GM23338 (cell line): ENCODE results near the gene SLC26A6. TPM values are rescaled to one million over a fixed set of nuclear protein-coding genes. Genes with fewer than 3 reads are reported as not detected.

Experiments used
- ATAC-seq: fragments of 200-7000 bp; cut with Tn5 transposase; 3 replicates; pipeline ENCODE4 v1.9.1; 2020
- DNase-seq: peaks from one replicate; pipeline ENCODE4 v3.0.0-alpha.2; 2015; ENCODE audit warnings: low spot score
- H2AFZ ChIP-seq: fragments of 200-600 bp; sonication (generic); 2 replicates; pipeline ENCODE4 v1.8.0; 2016; ENCODE audit warnings: antibody characterized with exemption, mild to moderate bottlenecking, moderate library complexity
- H3F3A ChIP-seq: fragments of 200-600 bp; sonication (generic); replicated peaks from 2 replicates; pipeline ENCODE4 v1.8.0; 2017; ENCODE audit warnings: antibody characterized with exemption, mixed run types, low read depth
- H3K27ac ChIP-seq: fragments of 200-600 bp; sonication (generic); 2 replicates; pipeline ENCODE4 v1.6.1; 2016; ENCODE audit warnings: low read depth
- H3K27me3 ChIP-seq: fragments of 200-600 bp; sonication (generic); 2 replicates; pipeline ENCODE4 v1.8.0; 2016; ENCODE audit warnings: mild to moderate bottlenecking, mixed run types, moderate library complexity; ENCODE audit not compliant: insufficient read depth
- H3K36me3 ChIP-seq: fragments of 200-600 bp; sonication (generic); 2 replicates; pipeline ENCODE4 v1.8.0; 2016; ENCODE audit warnings: mild to moderate bottlenecking; ENCODE audit not compliant: insufficient read depth
- H3K4me1 ChIP-seq: fragments of 200-600 bp; sonication (generic); 2 replicates; pipeline ENCODE4 v1.8.0; 2016; ENCODE audit warnings: mild to moderate bottlenecking, moderate library complexity; ENCODE audit not compliant: insufficient read depth
- H3K4me2 ChIP-seq: fragments of 200-600 bp; sonication (generic); 2 replicates; pipeline ENCODE4 v1.7.1; 2017; ENCODE audit warnings: mixed run types
- H3K4me3 ChIP-seq: fragments of 200-600 bp; sonication (generic); 2 replicates; pipeline ENCODE4 v1.6.1; 2016; ENCODE audit warnings: mixed run types
- H3K79me2 ChIP-seq: fragments of 200-600 bp; sonication (generic); replicated peaks from 2 replicates; pipeline ENCODE4 v1.8.0; 2017; ENCODE audit warnings: mild to moderate bottlenecking; ENCODE audit not compliant: insufficient read depth
- H3K9me2 ChIP-seq: fragments of 200-600 bp; sonication (generic); 2 replicates; pipeline ENCODE4 v1.8.0; 2017; ENCODE audit not compliant: insufficient read depth
- H4K20me1 ChIP-seq: fragments of 200-600 bp; sonication (generic); replicated peaks from 2 replicates; pipeline ENCODE4 v1.8.0; 2017; ENCODE audit warnings: mild to moderate bottlenecking; ENCODE audit not compliant: insufficient read depth
- H3K27ac Mint-ChIP-seq: 2 replicates; pipeline ENCODE4 v1.8.0; 2020; ENCODE audit warnings: inconsistent platforms, mild to moderate bottlenecking, moderate library complexity, mixed read lengths
- H3K27me3 Mint-ChIP-seq: 3 replicates; pipeline ENCODE4 v1.8.0; 2022; ENCODE audit warnings: low read depth, mild to moderate bottlenecking, moderate library complexity, mixed read lengths, inconsistent platforms; ENCODE audit not compliant: insufficient read depth, poor library complexity
- H3K36me3 Mint-ChIP-seq: 3 replicates; pipeline ENCODE4 v1.8.0; 2021; ENCODE audit warnings: low read depth, mild to moderate bottlenecking, inconsistent platforms, moderate library complexity, mixed read lengths
- H3K4me1 Mint-ChIP-seq: 3 replicates; pipeline ENCODE4 v1.8.0; 2020; ENCODE audit warnings: mild to moderate bottlenecking, inconsistent platforms, mixed read lengths
- H3K4me3 Mint-ChIP-seq: 3 replicates; pipeline ENCODE4 v1.8.0; 2021; ENCODE audit warnings: moderate library complexity, mild to moderate bottlenecking, inconsistent platforms, mixed read lengths
- H3K9me3 Mint-ChIP-seq: 3 replicates; pipeline ENCODE4 v1.8.0; 2020; ENCODE audit warnings: moderate library complexity, mild to moderate bottlenecking, inconsistent platforms, mixed read lengths
- CREB1 ChIP-seq: fragments of 250-450 bp; sonication (Bioruptor Pico); IDR thresholded peaks from 2 replicates; pipeline ENCODE4 v1.5.0; 2020; ENCODE audit warnings: low read depth, mild to moderate bottlenecking, moderate library complexity
- EZH2 ChIP-seq: fragments of 200-600 bp; sonication (generic); IDR thresholded peaks from one replicate; pipeline ENCODE4 v1.8.0; 2017; ENCODE audit warnings: antibody characterized with exemption, mild to moderate bottlenecking, low read depth; ENCODE audit not compliant: unreplicated experiment
- EZH2phosphoT487 ChIP-seq: fragments of 200-600 bp; sonication (generic); IDR thresholded peaks from one replicate; pipeline ENCODE4 v1.8.1; 2018; ENCODE audit warnings: antibody characterized with exemption; ENCODE audit not compliant: unreplicated experiment
- JUNB ChIP-seq: IDR thresholded peaks from one replicate; pipeline ENCODE4 v1.6.1; 2016; ENCODE audit warnings: antibody characterized with exemption; ENCODE audit not compliant: unreplicated experiment
- NANOG ChIP-seq: IDR thresholded peaks from 2 replicates; pipeline ENCODE4 v1.6.1; 2016; ENCODE audit warnings: antibody characterized with exemption, borderline replicate concordance
- POLR2AphosphoS5 ChIP-seq: IDR thresholded peaks from 2 replicates; pipeline ENCODE4 v1.6.1; 2016; ENCODE audit warnings: antibody characterized with exemption, low read depth
- REST ChIP-seq: IDR thresholded peaks from one replicate; pipeline ENCODE4 v1.6.1; 2018; ENCODE audit warnings: antibody characterized with exemption; ENCODE audit not compliant: unreplicated experiment
- STAT1 ChIP-seq: IDR thresholded peaks from one replicate; pipeline ENCODE4 v1.6.1; 2016; ENCODE audit warnings: antibody characterized with exemption; ENCODE audit not compliant: unreplicated experiment
- ZNF114 ChIP-seq: fragments of 250-450 bp; sonication (Bioruptor Pico); IDR thresholded peaks from 2 replicates; pipeline ENCODE4 v1.5.0; 2020; ENCODE audit warnings: mild to moderate bottlenecking, moderate library complexity
- ZNF331 ChIP-seq: fragments of 250-450 bp; sonication (Bioruptor Pico); IDR thresholded peaks from 2 replicates; pipeline ENCODE4 v1.5.0; 2020; ENCODE audit warnings: low read depth, mild to moderate bottlenecking, moderate library complexity
- polyA plus RNA-seq: library from polyadenylated mRNA; unstranded; fragments of >200 nt; fragmentation: Nextera tagmentation; extraction: Ambion mirVana; gene quantifications from 2 replicates; pipeline ENCODE4 v1.2.1, GENCODE V29; 2016
- total RNA-seq: library from RNA; depleted of rRNA; stranded (reverse); fragments of >200 nt; shearing (Covaris generic); gene quantifications from 2 replicates; pipeline ENCODE4 v1.2.3, GENCODE V29; 2014
- TF ChIP-seq, protein P1 (sequence below): IDR thresholded peaks from 2 replicates; pipeline ENCODE4 v1.6.1; 2016; ENCODE audit warnings: antibody characterized with exemption
- TF ChIP-seq, protein P2 (sequence below): fragments of 250-450 bp; sonication (Bioruptor Pico); IDR thresholded peaks from 2 replicates; pipeline ENCODE4 v1.5.0; 2020; ENCODE audit warnings: mild to moderate bottlenecking, moderate library complexity

The SLC26A6 gene
- total and polyA plus RNA-seq, 2 experiments from 2014 or later, result 34.3 to 96.4 TPM

- TF ChIP-seq, protein P1, sequence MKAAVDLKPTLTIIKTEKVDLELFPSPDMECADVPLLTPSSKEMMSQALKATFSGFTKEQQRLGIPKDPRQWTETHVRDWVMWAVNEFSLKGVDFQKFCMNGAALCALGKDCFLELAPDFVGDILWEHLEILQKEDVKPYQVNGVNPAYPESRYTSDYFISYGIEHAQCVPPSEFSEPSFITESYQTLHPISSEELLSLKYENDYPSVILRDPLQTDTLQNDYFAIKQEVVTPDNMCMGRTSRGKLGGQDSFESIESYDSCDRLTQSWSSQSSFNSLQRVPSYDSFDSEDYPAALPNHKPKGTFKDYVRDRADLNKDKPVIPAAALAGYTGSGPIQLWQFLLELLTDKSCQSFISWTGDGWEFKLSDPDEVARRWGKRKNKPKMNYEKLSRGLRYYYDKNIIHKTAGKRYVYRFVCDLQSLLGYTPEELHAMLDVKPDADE, result no peak
- no peak for TF ChIP-seq CREB1
- no peak for TF ChIP-seq ZNF114 (CRISPR knock-in tag)
- TF ChIP-seq EZH2, result no peak
- no peak for TF ChIP-seq JUNB
- TF ChIP-seq POLR2AphosphoS5, result no peak
- TF ChIP-seq STAT1, result no peak
Measured at GRCh38 chr3:48625600-48625999, 9.7 kb downstream of the SLC26A6 start (continued).

DNA sequence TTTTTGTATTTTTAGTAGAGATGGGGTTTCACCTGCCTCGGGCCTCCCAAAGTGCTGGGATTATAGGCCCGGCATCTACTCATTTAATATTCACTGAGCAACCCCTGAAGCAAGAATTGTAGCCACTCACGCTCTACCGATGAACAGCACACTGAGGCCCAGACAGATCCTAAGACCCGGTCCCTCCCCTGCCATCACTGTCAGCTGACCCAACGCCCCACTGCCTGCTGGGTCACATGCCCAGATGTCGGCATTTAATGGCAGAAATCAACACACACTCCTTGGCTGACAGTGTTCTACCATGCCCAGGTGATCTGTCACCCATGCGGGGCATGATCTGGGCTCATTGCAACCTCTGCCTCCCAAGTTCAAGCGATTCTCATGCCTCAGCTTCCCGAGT is 10.5 kb downstream of the SLC26A6 start:
- H3K4me3 Mint-ChIP-seq, result no peak overlapping the region; the same call in 2 of the 3 replicates
- no peaks in the 10 kb centered on the region for H3K9me3 Mint-ChIP-seq
- ATAC-seq (no peak), DNase-seq (no peak)
- H3K79me2 ChIP-seq, result no peaks in the 10 kb centered on the region
- no peak overlapping the region for H3K27ac Mint-ChIP-seq
- peaks cover 7% of the 10 kb centered on the region; the same call in 1 of the 2 replicates for H3K36me3 ChIP-seq
- H3K27me3 ChIP-seq, result no peaks in the 10 kb centered on the region
- no peaks in the 10 kb centered on the region for H3K9me2 ChIP-seq
- peaks cover 5% of the 10 kb centered on the region; the same call in 1 of the 2 replicates for H3F3A ChIP-seq
- H3K4me2 ChIP-seq, result no peak overlapping the region
- H3K27ac ChIP-seq, result peak overlapping the region; percentile 51; the same call in 1 of the 2 replicates
- H2AFZ ChIP-seq, result no peak overlapping the region
- peaks cover 50% of the 10 kb centered on the region for H3K36me3 Mint-ChIP-seq
- no peak overlapping the region for H3K4me3 ChIP-seq
- H3K4me1 ChIP-seq, result 0 out of 2 replicates have a peak, but pooled peaks cover 3% of the 10 kb centered on the region
- H4K20me1 ChIP-seq, result no peaks in the 10 kb centered on the region; the same call in 1 of the 2 replicates
- peaks cover 7% of the 10 kb centered on the region for H3K27me3 Mint-ChIP-seq
- peaks cover 15% of the 10 kb centered on the region; the same call in 2 of the 3 replicates for H3K4me1 Mint-ChIP-seq
- TF ChIP-seq EZH2phosphoT487 (no peak), POLR2AphosphoS5 (no peak), ZNF331 (CRISPR knock-in tag) (no peak), CREB1 (no peak), STAT1 (no peak), NANOG (no peak), JUNB (no peak), EZH2 (no peak), REST (no peak)
- TF ChIP-seq, protein P2, sequence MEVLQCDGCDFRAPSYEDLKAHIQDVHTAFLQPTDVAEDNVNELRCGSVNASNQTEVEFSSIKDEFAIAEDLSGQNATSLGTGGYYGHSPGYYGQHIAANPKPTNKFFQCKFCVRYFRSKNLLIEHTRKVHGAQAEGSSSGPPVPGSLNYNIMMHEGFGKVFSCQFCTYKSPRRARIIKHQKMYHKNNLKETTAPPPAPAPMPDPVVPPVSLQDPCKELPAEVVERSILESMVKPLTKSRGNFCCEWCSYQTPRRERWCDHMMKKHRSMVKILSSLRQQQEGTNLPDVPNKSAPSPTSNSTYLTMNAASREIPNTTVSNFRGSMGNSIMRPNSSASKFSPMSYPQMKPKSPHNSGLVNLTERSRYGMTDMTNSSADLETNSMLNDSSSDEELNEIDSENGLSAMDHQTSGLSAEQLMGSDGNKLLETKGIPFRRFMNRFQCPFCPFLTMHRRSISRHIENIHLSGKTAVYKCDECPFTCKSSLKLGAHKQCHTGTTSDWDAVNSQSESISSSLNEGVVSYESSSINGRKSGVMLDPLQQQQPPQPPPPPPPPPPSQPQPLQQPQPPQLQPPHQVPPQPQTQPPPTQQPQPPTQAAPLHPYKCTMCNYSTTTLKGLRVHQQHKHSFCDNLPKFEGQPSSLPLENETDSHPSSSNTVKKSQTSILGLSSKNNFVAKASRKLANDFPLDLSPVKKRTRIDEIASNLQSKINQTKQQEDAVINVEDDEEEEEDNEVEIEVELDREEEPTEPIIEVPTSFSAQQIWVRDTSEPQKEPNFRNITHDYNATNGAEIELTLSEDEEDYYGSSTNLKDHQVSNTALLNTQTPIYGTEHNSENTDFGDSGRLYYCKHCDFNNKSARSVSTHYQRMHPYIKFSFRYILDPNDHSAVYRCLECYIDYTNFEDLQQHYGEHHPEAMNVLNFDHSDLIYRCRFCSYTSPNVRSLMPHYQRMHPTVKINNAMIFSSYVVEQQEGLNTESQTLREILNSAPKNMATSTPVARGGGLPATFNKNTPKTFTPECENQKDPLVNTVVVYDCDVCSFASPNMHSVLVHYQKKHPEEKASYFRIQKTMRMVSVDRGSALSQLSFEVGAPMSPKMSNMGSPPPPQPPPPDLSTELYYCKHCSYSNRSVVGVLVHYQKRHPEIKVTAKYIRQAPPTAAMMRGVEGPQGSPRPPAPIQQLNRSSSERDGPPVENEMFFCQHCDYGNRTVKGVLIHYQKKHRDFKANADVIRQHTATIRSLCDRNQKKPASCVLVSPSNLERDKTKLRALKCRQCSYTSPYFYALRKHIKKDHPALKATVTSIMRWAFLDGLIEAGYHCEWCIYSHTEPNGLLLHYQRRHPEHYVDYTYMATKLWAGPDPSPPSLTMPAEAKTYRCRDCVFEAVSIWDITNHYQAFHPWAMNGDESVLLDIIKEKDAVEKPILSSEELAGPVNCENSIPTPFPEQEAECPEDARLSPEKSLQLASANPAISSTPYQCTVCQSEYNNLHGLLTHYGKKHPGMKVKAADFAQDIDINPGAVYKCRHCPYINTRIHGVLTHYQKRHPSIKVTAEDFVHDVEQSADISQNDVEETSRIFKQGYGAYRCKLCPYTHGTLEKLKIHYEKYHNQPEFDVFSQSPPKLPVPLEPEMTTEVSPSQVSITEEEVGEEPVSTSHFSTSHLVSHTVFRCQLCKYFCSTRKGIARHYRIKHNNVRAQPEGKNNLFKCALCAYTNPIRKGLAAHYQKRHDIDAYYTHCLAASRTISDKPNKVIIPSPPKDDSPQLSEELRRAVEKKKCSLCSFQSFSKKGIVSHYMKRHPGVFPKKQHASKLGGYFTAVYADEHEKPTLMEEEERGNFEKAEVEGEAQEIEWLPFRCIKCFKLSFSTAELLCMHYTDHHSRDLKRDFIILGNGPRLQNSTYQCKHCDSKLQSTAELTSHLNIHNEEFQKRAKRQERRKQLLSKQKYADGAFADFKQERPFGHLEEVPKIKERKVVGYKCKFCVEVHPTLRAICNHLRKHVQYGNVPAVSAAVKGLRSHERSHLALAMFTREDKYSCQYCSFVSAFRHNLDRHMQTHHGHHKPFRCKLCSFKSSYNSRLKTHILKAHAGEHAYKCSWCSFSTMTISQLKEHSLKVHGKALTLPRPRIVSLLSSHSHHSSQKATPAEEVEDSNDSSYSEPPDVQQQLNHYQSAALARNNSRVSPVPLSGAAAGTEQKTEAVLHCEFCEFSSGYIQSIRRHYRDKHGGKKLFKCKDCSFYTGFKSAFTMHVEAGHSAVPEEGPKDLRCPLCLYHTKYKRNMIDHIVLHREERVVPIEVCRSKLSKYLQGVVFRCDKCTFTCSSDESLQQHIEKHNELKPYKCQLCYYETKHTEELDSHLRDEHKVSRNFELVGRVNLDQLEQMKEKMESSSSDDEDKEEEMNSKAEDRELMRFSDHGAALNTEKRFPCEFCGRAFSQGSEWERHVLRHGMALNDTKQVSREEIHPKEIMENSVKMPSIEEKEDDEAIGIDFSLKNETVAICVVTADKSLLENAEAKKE (CRISPR knock-in tag), result no peak
- TF ChIP-seq, protein P1, result no peak
